Embryonic facial prominence (tissue), 1 donor: ENCODE measurements around the gene MTREX.

ENCODE experiments used
- DNase-seq: peaks from one replicate; pipeline ENCODE4 v3.0.0-alpha.2; 2016; ENCODE audit errors: extremely low spot score

Gene MTREX

DNA sequence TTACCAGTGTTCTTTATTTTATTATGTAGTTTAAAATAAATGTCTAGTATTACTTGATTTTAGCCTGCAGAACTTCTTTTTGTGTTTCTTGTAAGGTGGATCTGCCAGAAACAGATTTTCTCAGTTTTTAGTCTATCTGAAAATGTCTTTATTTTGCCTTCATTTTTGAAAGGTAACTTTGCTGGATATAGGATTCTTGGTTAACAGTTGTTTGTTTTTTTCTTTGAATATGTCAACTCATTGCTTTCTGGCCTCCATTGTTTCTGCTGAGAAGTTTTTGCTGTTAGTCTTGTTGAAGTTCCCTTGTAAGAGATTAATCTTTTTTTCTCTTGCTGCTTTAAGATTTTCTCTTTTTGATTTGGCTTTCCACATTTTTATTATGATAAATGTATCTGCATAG is 75.5 kb downstream of the MTREX start:
- no peak for DNase-seq

DNA sequence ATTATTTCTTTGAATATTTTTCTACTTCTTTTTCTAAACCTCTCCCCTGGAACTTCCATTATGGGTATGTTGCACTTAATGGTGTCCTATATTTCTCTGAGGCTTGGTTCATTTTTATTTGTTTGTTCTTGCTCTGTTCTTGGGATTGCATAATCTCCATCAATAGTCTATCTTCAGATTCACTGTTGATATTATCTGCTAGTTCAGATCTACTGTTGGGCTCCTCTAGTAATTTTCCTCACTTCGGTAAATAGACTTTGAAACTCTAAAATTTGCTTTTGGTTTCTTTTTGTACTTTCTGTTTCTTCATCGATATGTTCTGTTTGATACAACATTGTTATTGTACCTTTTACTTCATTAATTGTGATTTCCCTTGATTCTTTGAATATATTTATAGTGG is 76.3 kb downstream of the MTREX start:
- DNase-seq, result no peak

DNA sequence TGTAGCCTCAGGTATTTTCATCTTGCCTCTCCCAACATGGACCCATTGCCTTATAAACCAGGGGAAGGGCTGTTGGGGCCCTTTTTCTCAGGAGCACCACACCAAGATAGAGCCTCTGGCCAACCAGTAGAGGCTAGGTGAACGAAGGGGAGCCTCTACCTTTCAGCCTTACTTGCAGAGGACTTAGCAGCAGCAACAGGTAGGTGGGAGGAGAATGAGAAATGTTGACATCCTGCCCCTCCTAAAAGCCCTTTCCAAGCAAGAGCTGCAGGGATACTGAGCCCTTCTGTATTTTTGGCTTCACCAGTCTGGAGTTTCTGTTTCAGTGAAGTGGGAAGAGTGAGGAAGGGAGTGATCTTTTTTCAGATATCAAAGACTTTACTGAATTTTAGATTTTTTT is 77.4 kb downstream of the MTREX start:
- no peak for DNase-seq

DNA sequence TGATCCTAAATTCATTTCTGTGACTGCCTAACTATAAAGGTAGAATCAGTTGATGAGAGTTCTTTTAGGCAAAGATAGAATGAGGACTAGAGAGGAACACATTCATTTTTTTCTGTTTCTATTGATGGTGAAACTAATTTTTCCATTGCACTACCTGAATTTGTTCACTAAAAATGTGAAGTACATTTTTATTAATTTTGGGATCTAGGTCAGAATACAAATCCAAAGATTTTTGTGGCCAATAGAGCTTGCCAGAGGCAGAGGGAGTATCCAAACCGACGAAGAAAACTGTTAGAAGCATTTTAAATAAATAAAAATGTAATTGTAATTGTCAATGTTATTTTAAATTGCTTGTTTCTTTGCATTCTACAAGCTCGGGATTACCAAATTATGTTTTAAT is 78.1 kb downstream of the MTREX start:
- DNase-seq, result no peak

DNA sequence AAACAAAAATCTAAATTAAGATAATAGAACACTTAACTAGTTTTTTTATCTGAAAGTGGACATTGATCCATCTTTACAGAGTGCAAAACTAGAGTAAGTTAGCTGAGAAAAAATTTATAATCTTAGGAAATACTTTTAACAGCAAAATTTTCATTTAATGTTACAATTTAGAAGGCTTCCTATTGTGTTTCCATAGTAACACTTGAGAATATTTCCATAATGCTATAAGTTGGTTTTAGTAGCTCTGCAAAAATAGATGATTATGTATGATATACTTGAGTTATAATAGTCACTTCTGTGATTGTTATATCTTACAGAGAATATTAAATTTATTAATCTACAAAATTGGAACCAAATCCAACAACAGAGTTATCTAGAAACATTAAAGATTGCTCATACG is 78.6 kb downstream of the MTREX start:
- DNase-seq, result no peak

DNA sequence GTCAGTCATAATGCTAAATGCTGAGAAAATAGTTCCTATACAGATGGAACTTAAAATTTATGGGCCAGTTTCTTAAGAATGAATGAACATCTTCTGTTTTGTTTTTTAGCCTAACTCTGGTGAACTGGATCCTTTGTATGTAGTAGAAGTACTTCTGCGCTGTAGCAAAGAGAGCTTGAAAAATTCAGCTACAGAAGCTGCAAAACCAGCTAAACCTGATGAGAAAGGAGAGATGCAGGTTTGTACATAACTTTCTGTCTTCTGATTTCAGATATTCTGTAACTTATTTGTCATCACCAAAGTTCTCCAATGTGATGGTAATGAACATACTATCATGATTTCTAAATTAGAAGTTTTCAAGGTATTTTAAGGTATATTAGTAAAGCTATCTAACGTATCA is 80.1 kb downstream of the MTREX start:
- no peak for DNase-seq

DNA sequence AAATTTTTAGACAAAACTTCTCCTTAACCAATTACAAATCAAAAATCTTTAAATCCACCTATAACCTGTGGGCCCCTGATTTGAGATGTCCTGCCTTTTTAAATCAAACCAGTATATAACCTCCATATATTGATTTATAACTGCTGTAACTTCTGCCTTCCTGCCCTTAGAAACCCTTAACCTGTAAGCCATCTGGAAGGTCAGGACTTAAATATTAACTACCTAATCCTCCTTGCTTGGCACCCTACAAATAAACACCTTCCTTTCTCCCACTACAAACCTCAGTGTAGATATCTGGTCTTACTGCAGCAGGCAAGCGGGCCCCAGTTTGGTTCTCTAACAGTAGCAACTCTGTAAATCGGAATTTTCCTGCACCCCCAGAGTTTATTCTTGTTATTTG is 83.9 kb downstream of the MTREX start:
- no peak for DNase-seq

DNA sequence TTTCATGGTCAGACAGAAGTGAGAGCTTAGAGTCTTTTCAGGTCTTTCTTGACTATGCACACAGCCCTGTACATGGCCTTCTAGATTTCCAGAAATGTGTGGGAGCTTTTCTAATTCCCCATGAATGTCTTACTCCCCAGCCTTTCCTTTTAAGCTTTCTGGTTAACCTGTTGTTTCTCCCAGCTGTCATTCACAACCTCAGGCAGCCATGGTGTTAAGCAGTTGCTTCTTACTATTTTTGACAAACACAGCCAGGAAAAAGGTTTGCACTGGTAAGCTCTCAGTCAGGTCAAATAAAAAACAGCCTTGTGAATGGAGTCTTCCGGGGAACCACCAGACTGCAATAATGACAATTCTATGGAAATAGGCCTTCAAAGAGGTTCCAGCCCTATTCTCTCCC is 84.9 kb downstream of the MTREX start:
- no peak for DNase-seq

DNA sequence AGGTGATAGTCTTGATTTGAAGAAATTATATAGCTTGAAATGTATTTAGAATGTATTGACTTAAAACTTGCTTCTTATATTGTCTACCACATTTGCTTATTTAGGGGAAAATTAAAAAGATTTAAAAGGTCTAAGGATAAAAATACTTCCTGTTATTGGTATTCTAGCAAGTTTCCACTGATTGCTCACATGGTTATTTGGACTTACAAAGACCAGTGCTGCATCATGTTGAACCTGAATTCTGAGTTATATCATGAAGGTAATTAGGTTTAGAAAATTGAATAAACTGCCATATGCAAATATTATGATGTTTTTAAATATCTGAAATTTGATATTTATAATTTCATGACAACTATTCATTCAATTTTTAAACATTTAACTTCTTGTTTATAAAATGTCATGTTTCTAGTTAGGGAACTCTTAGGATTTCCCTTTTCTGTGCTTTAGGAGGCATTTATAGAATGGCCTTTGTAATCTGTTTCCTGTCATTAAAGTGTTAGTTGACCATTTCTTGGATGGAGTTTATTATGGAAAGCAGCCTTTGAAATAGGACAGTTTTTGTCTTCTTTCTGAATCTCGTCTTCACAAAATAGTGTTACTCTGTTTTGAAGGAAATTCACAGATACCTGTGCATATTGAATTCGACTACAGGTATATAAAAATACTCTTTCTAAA is 85.8 kb downstream of the MTREX start:
- DNase-seq, result no peak

DNA sequence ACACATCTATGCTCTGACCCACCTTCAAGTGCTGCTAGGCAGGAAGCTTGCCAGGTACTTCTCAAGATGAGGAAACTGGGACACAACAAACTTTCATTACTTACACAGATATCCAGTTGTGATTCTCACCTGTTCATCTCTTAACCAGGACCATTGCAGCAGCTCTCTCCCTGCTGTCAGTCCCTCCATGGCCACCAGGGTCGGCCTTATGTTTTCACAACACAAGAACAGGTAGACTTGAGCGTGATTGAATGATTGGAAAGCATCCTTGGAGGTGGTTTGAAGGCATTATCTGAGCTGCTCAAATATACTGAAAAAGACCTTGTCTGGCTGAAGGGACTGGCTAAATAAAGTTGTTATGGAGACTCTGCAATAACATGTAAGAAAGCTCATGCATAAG is 94.4 kb downstream of the MTREX start:
- no peak for DNase-seq

DNA sequence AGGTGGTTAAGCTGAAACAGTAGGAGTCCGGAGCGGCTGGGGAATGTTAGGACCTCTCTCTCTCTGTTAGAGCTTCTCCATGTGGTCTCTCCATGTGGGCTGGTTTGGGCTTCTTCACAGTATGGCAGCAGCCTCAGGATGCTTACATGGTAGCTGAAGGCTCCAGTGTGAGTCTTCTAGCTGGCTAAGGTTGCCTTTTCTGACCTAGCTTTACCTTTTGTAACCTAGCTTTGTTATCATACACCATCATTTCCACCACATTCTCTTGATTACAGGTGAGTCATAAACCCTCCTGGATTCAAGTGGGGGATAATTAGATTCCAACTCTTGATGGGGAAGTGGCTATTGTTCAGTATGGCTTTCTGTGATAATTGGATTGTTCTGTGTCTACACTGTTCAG is 98.5 kb downstream of the MTREX start:
- DNase-seq, result no peak

DNA sequence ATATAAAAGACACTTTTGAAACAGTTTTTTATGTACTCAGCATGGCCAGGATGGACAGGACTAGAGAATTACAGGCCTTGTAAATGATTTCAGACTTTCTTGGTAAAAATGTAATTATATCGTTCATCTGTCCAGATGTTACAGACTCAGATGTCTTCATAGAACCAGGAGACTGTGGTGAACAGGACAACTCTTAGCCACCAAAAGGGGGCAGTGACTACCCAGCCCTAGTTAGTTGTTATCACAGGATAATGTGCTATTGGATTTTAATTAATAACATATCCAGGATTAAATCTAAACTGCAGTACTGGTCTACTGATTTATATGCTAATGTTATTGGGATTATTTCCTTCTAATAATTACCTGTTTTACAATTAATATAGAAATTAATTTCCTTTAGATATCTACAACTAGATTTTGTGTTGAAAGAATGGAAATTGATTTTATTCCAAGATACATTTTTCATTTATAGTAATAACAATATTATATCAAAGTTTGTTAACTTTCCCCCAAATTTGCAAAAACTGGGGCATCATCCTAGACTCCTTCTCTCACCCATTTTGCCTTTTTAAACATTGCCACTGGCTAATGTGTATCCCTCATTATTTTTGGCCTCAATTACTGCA is 99.4 kb downstream of the MTREX start:
- DNase-seq, result no peak

DNA sequence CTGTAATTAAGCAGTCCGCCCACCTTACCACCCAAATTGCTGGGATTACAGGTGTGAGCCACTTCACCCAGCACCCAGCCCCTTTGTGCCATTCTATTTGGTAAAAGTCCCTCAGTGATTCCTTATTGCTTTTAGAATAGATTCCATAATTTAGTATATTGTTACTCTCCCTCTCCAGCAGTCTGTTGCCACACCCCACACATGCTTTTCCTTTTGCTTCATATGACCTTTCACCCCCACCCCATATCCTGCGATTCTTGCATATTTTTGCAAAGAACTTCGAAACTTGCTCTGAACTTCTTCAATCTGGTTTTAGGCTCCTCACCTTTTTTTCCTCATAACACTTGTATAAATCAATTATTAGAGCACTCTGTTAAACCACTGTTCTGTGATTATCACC is 100.2 kb downstream of the MTREX start:
- DNase-seq, result no peak

DNA sequence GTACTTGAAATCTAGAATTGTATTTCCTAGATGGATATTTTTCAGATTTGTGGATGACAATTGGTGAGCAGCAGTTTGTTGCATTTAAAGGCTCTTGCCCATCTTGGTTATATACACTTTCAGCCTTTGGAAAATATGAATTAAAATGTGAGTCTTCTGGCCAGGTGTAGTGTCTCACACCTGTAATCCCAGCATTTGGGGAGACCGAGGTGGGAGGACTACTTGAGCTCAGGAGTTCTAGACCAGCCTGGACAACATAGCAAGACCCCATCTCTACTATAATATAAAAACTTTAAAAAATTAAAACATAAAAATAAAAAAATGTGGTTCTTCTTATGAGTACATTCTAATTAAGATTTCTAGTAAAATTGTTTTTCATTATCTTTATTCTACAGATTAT is 102.0 kb downstream of the MTREX start:
- no peak for DNase-seq

DNA sequence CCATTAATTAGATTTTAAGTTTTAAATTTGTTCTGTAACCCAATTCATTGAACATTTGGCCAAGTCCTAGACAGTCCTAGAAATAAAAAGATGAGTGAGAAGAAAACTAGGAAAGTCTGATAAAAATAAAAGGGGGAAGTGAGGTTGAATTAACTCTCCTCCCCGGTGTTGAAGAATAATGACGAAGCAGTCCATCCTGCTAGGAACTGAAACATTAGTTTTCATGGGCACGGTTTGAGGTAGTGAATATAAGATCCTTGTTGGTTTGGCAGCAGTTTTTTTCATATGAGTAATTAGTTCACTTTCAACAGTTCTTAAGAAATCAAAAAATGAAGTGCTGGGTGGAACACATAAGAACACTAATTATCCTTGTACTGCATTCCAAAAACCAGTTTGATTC is 103.1 kb downstream of the MTREX start:
- no peak for DNase-seq

DNA sequence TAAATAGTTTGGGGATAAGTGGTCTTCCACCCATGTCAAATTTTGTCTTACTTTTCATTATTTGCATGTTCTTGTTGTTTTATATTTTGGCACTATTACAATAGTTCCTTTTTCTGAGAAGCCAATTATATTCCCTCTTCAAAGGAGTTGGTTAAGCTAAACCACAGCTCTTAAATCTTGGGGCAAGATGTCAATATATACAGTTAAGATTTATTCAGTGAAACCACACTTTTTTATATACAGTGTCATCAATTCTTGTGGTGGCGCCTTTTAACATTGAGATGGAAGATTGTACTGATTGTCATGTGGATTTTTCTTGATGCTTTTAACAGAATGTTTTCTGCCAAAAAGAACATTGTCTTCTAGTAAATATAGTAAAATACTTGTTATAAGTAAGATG is 104.1 kb downstream of the MTREX start:
- no peak for DNase-seq

DNA sequence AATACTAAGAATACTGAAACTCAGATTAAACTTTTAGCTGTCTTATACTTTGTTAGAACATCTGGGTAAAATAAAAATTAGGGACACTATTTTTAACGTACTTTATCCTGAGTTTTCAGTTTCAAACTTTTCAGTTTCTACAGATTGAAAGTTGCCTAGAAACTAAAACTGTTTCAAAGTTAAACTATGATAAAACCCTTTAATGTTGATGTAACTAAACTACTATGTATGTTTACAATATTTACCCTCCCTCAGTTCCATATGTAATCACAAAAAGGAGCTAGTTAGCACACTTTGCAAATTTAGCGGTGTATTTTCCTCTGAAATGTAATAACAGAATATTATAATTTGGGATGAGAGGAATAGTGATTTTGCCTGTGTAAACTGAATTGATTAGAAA is 105.9 kb downstream of the MTREX start:
- DNase-seq, result no peak

DNA sequence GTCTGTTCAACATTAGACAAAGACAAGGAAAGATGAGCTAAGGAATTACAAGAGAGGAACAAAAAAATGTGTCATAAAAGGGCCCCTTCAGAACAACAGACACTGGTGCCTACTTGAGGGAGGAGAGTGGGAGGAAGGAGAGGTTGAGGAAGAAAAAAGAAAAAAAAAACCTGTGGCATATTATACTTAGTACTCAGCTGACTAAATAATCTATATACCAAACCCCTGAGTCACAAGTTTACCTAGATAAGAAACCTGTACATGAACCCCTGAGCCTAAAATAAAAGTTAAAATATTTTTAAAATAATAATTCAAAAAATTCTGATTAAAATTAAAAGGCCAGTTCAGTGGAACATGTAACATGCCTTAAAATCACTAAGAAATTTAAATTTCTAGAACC is 107.3 kb downstream of the MTREX start:
- DNase-seq, result no peak

DNA sequence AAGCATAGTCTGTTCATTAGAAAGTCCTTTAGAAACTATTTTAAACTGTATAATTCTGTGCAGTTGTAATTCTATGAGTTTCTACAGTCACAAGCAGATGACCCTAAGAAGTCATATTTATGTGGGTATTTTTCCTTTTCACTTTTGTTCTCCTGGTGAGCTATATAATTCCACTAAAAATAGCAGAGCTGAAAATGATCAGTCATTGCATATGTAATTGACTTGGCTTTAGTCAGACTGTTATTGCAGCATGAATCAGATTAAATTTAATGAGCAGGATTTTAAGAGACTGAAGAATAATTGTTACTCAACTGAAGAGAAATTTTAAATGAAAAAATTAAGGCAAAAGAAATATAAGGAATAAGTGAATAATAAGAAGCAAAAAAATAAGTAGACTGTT is 108.5 kb downstream of the MTREX start:
- DNase-seq, result no peak

DNA sequence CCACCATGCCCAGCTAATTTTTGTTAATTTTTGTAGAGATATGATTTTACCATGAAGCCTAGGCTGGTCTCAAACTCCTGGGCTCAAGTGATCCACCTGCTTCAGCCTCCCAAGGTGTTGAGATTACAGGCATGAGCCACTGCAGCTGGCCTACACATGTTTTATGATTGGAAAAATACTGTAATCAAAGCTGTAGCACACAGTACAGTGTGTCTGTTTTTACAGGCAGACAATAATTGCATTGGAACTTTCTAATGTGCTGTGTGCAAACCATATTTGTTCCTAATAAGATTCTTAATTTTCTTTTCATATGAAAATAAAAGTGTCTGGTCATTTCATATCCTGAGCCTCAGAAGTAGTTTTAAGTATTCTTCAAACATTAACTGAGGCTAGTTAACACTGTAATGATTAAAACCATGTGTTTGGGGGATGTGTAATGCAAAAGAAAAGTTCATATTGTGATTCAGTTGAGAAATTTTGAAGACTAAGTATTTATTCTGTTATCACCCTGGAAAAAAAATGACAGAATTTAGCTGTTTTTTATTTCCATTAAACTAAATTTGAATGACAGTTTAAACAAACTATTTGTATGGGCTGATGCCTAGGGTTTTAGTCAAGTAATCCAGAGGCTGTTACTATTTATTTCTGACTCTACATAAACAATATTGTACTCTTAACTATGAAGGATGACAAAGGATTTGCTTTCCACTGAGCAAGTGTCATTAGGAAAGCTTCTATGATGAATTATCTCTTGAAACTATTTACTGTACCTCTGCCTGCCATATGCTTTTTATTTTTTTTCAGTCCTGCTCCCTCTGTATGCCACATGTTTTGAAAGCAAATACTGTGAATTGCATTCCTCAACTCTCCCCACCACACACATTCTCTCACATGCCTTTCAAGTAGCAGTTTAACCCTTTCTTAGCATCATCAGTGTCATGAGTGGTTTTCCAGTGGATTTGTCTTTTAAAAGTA is 111.5 kb downstream of the MTREX start:
- DNase-seq, result peak; percentile 50

DNA sequence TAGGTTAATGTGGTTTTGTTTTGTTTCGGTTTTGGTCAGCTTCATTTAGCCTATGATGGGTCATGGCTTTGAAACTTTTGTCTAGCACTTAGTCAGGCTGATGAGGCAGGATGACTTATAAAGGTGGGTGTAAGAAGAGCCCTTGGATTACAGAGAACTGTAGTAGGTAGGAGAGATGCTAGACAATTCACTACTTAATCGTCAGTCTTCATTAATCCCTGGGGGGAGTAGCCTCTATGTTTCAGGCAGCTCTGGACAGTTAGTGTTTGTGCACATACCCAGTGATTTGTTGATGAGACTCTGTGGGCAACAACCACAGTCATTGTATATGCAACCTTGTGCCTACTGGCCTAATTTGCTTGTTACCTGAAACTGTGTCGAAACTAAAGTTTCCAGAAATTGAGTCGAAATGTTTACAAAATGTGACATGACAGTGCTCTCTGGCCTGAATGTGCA is 113.3 kb downstream of the MTREX start:
- DNase-seq, result no peak

DNA sequence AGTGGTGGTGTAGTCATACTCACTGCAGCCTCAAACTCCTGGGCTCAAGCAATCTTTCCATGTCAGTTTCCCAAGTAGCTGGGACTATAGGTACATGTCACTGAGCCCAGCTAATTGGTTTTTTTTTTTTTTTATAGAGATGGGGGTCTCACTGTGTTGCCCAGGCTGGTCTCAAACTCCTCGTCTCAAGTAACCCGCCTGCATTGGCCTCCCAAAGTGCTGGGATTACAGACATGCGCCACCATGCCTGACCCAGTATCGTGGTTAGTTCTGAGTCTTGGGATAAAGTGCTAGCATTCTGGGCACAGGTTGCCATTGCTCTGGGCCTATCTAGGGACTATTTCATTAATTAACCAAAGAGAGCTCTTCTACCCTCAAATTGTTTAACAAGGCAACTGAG is 118.7 kb downstream of the MTREX start:
- no peak for DNase-seq

DNA sequence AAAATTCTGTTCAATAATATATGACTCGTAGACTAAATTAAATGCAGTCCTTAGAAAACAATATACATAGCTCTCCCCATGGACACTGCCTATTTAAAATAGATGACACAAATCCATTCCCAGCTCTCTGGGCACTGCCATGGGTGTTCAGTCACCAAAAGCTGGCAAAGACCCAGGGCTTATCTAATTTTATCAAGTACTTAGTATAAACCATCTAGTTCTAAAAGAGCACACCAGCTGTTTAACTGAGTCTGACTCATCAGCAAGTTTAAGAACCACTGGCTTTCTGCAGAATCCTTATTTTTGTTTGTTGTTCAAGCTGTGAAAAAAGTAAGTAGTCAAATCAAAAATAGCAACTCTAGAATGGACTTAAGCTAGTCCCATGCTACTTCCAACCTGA is 119.4 kb downstream of the MTREX start:
- no peak for DNase-seq
